Lower leg skin (tissue), 3 donors: ENCODE measurements around the gene SUGCT.

Experiments
- POLR2A ChIP-seq, 2 donors: fragments of 450-650 bp; IDR thresholded peaks; one replicate each; pipeline ENCODE4 v1.6.1; 2016 to 2017; ENCODE audit warnings: antibody characterized with exemption in 2 of 2, mild to moderate bottlenecking in 1 of 2, moderate library complexity in 1 of 2
- TF ChIP-seq, protein P1 (sequence below), 3 donors: fragments of 450-650 bp; IDR thresholded peaks; one replicate each; pipeline ENCODE4 v1.5.1; 2016; ENCODE audit warnings: antibody characterized with exemption in 3 of 3, mild to moderate bottlenecking in 3 of 3, moderate library complexity in 2 of 3

- TF ChIP-seq, protein P1, sequence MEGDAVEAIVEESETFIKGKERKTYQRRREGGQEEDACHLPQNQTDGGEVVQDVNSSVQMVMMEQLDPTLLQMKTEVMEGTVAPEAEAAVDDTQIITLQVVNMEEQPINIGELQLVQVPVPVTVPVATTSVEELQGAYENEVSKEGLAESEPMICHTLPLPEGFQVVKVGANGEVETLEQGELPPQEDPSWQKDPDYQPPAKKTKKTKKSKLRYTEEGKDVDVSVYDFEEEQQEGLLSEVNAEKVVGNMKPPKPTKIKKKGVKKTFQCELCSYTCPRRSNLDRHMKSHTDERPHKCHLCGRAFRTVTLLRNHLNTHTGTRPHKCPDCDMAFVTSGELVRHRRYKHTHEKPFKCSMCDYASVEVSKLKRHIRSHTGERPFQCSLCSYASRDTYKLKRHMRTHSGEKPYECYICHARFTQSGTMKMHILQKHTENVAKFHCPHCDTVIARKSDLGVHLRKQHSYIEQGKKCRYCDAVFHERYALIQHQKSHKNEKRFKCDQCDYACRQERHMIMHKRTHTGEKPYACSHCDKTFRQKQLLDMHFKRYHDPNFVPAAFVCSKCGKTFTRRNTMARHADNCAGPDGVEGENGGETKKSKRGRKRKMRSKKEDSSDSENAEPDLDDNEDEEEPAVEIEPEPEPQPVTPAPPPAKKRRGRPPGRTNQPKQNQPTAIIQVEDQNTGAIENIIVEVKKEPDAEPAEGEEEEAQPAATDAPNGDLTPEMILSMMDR (IDR thresholded peaks at IDR 0.05), result no peak
- TF ChIP-seq POLR2A (IDR thresholded peaks at IDR 0.05), result no peak
Measured at GRCh38 chr7:40545739-40546138, 410.9 kb downstream of the SUGCT start.
